Hepatocyte (in vitro differentiated cells): ENCODE measurements around the gene MAGEB10.

Source experiments
- EZH2 ChIP-seq: fragments of 200-600 bp; sonication (generic); IDR thresholded peaks from 2 replicates; pipeline ENCODE4 v1.6.1; 2016; ENCODE audit warnings: antibody characterized with exemption, mild to moderate bottlenecking, borderline replicate concordance
- EZH2phosphoT487 ChIP-seq: fragments of 200-600 bp; sonication (generic); IDR thresholded peaks from one replicate; pipeline ENCODE4 v1.6.1; 2018; ENCODE audit warnings: antibody characterized with exemption, mild to moderate bottlenecking, low read depth, moderate library complexity; ENCODE audit not compliant: unreplicated experiment, severe bottlenecking

DNA sequence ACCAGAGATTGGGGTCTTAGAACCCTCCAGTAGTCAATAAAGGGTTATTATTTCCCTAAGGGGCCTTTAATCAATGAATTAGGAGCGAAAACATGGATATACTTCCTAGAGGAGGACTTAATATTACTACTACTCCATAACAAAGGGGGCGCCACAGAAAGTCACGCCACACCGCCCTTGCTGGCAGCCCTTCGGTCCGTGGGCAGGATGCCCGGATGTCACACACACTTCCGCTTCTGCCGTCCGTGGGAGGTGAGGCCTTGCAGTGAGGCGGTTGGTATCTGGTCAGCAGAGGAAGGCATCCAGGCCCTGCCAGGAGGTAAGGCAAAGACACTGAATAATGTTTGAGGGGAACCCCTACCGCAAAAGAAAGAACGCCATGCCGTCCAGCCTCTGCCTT is 436 bp downstream of the MAGEB10 start:
- TF ChIP-seq EZH2: no peak
- no peak for TF ChIP-seq EZH2phosphoT487
